Endodermal cell (in vitro differentiated cells): ENCODE measurements around the gene CAPN12. TPM values are rescaled to one million over a fixed set of nuclear protein-coding genes. Genes with fewer than 3 reads are reported as not detected.

Experiments
- DNase-seq: peaks from one replicate; pipeline ENCODE4 v3.0.0-alpha.2; 2017
- H3K27ac ChIP-seq: 2 replicates; pipeline ENCODE4 v1.5.1; 2013; ENCODE audit warnings: mild to moderate bottlenecking, low read depth, low read length, moderate library complexity
- H3K27me3 ChIP-seq: 2 replicates; pipeline ENCODE4 v1.6.1; 2013; ENCODE audit warnings: mild to moderate bottlenecking, low read length, moderate library complexity; ENCODE audit not compliant: insufficient read depth, control insufficient read depth, poor library complexity, severe bottlenecking
- H3K36me3 ChIP-seq: 2 replicates; pipeline ENCODE4 v1.7.0; 2013; ENCODE audit warnings: mild to moderate bottlenecking, low read length, moderate library complexity; ENCODE audit not compliant: control insufficient read depth, insufficient read depth
- H3K4me1 ChIP-seq: one replicate; pipeline ENCODE4 v1.7.0; 2013; ENCODE audit warnings: low read length; ENCODE audit not compliant: control insufficient read depth, insufficient read depth
- H3K4me3 ChIP-seq: 2 replicates; pipeline ENCODE4 v1.5.1; 2013; ENCODE audit warnings: mild to moderate bottlenecking, low read length, moderate library complexity
- H3K9ac ChIP-seq: 2 replicates; pipeline ENCODE4 v1.6.1; 2013; ENCODE audit warnings: mild to moderate bottlenecking, low read length, moderate library complexity; ENCODE audit not compliant: poor library complexity, severe bottlenecking; ENCODE audit errors: extremely low read depth
- H3K9me3 ChIP-seq: 2 replicates; pipeline ENCODE4 v1.6.1; 2013; ENCODE audit warnings: mild to moderate bottlenecking, low read length, moderate library complexity; ENCODE audit not compliant: control insufficient read depth
- H3K27ac Mint-ChIP-seq: 2 replicates; pipeline ENCODE4 v1.8.0; 2020; ENCODE audit warnings: mixed read lengths
- H3K27me3 Mint-ChIP-seq: 2 replicates; pipeline ENCODE4 v1.8.0; 2021; ENCODE audit warnings: mild to moderate bottlenecking, mixed read lengths; ENCODE audit not compliant: insufficient read depth
- H3K36me3 Mint-ChIP-seq: 2 replicates; pipeline ENCODE4 v1.8.0; 2020; ENCODE audit warnings: low read depth, mixed read lengths
- H3K4me1 Mint-ChIP-seq: 2 replicates; pipeline ENCODE4 v1.8.0; 2020; ENCODE audit warnings: mixed read lengths
- H3K4me3 Mint-ChIP-seq: 2 replicates; pipeline ENCODE4 v1.8.0; 2020; ENCODE audit warnings: mild to moderate bottlenecking, moderate library complexity, mixed read lengths
- H3K9me3 Mint-ChIP-seq: 2 replicates; pipeline ENCODE4 v1.8.0; 2020; ENCODE audit warnings: mild to moderate bottlenecking, mixed read lengths
- WGBS, 2 experiments: methylation state at CpG; one replicate each; pipeline versions ENCODE4 v1.1.5 to v1.1.7; 2013; ENCODE audit warnings: missing lambda C conversion rate in 2 of 2, mixed read lengths in 1 of 2; ENCODE audit not compliant: insufficient coverage in 1 of 2, insufficient read length in 1 of 2; 5-methylcytosine and 5-hydroxymethylcytosine counted together
- total RNA-seq, 2 donors: library from RNA; stranded (reverse); fragmentation: NEBNext Ultra II Directional in 1 of 2; extraction: Animal tissue kit (Norgen Biotek cat#: 25700) in 1 of 2; gene quantifications; 2 replicates in 1 of 2; 3 replicates in 1 of 2; pipeline ENCODE4 v1.2.1, GENCODE V29; 2021
- TF ChIP-seq, protein P1 (sequence below): fragments of 200-600 bp; sonication (generic); conservative IDR thresholded peaks from 2 replicates; pipeline ENCODE4 v1.5.0; 2021; ENCODE audit warnings: antibody characterized with exemption, mild to moderate bottlenecking

Gene CAPN12
- total RNA-seq, 2 donors from 2014 or later, result 14.5 to 83.0 TPM

DNA sequence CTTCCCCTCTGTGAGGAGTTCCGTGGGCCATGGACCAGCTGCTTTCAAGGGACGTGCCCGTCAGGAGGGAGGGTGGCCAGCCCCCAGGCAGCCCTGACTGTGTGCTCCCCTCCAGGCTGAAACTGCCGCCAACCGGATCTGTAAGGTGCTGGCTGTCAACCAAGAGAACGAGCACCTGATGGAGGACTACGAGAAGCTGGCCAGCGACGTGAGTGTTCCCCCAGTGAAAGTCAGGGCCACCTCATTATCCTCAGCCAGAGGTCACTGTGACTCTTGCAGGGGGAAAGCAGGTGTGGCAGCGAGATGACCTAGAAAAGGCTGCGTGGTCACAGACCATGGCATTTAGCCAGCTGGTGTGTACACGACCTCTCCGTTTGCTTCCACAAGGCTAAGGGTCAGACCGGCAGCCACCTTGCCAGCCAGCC is 29.9 kb downstream of the CAPN12 start:
- H3K27ac Mint-ChIP-seq, result no peak overlapping the region
- H3K4me3 ChIP-seq, result no peak overlapping the region
- no peaks in the 10 kb centered on the region for H3K4me1 Mint-ChIP-seq
- peaks cover 64% of the 10 kb centered on the region for H3K36me3 Mint-ChIP-seq
- H3K9me3 ChIP-seq, result no peaks in the 10 kb centered on the region
- H3K36me3 ChIP-seq, result peaks cover 76% of the 10 kb centered on the region
- H3K27me3 ChIP-seq, result no peaks in the 10 kb centered on the region
- H3K9ac ChIP-seq, result no peak overlapping the region
- no peak overlapping the region for H3K4me3 Mint-ChIP-seq
- no peaks in the 10 kb centered on the region for H3K27me3 Mint-ChIP-seq
- no peak for DNase-seq
- no peaks in the 10 kb centered on the region for H3K9me3 Mint-ChIP-seq
- H3K27ac ChIP-seq, result no peak overlapping the region
- H3K4me1 ChIP-seq, result no peaks in the 10 kb centered on the region
- TF ChIP-seq, protein P1, sequence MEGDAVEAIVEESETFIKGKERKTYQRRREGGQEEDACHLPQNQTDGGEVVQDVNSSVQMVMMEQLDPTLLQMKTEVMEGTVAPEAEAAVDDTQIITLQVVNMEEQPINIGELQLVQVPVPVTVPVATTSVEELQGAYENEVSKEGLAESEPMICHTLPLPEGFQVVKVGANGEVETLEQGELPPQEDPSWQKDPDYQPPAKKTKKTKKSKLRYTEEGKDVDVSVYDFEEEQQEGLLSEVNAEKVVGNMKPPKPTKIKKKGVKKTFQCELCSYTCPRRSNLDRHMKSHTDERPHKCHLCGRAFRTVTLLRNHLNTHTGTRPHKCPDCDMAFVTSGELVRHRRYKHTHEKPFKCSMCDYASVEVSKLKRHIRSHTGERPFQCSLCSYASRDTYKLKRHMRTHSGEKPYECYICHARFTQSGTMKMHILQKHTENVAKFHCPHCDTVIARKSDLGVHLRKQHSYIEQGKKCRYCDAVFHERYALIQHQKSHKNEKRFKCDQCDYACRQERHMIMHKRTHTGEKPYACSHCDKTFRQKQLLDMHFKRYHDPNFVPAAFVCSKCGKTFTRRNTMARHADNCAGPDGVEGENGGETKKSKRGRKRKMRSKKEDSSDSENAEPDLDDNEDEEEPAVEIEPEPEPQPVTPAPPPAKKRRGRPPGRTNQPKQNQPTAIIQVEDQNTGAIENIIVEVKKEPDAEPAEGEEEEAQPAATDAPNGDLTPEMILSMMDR, result no peak
- WGBS, 2 experiments, result 97% methylated on average over 13 to 14 of the region's 14 CpGs

DNA sequence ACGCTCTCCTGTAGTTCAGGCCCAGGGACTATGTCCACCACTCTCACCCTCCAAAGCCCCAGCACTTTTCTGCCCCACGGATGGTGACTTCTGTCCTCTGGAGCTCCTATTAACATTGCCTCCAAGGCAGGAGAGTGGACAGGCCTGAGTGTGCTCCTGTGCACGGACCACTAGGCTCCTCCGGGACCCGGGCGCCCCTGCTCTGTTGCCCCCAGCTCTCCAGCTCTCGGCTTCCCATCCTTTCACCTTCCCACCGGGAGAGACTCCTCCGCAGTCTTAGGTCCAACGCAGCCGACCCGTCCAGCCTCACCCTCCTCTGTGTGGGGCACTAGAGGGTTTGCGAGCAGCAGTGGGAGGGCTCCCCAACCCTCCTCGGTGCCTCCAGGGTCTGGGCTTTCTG is 30.4 kb downstream of the CAPN12 start:
- no peaks in the 10 kb centered on the region for H3K9me3 ChIP-seq
- WGBS, 2 experiments, result 67 to 89% methylated on average over 3 to 14 of the region's 14 CpGs
- H3K36me3 ChIP-seq, result peaks cover 76% of the 10 kb centered on the region
- TF ChIP-seq, protein P1, result no peak
- no peaks in the 10 kb centered on the region for H3K4me1 Mint-ChIP-seq
- no peaks in the 10 kb centered on the region for H3K27me3 ChIP-seq
- no peaks in the 10 kb centered on the region for H3K4me1 ChIP-seq
- H3K9me3 Mint-ChIP-seq, result no peaks in the 10 kb centered on the region
- no peak overlapping the region for H3K4me3 ChIP-seq
- H3K27me3 Mint-ChIP-seq, result no peaks in the 10 kb centered on the region
- peaks cover 63% of the 10 kb centered on the region for H3K36me3 Mint-ChIP-seq
- no peak overlapping the region for H3K9ac ChIP-seq
- DNase-seq, result no peak
- no peak overlapping the region for H3K4me3 Mint-ChIP-seq
- no peak overlapping the region for H3K27ac ChIP-seq
- peak overlapping the region; percentile 78 for H3K27ac Mint-ChIP-seq

DNA sequence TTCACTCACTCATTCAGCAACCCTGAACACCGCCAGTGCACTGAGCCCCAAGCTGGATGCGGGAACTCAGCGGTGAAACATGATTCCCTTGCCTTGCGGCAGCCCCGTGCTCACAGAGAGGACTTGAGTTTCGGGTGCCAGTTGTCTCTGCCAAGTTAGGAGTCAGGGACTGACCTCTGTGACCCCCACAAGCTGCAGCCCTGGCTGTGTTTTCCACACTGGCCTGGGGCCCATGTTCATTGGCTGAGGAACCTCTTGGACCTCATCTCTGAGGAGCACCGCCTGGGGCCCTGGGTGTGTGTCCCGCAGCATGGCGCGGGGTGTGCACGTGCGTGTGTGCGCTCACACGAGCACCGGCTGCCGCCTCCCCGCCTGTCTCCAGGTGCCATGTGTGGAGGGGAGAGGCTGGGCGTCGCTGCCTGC is 31.0 kb downstream of the CAPN12 start:
- TF ChIP-seq, protein P1, result no peak
- H3K4me3 ChIP-seq, result no peak overlapping the region
- 90 to 96% methylated on average over 7 to 18 of the region's 19 CpGs for WGBS, 2 experiments
- H3K27ac ChIP-seq, result no peak overlapping the region
- no peak overlapping the region for H3K4me3 Mint-ChIP-seq
- no peaks in the 10 kb centered on the region for H3K27me3 ChIP-seq
- H3K27ac Mint-ChIP-seq, result peak overlapping the region; percentile 78
- peaks cover 63% of the 10 kb centered on the region for H3K36me3 Mint-ChIP-seq
- H3K9me3 ChIP-seq, result no peaks in the 10 kb centered on the region
- no peaks in the 10 kb centered on the region for H3K4me1 Mint-ChIP-seq
- no peak for DNase-seq
- peaks cover 76% of the 10 kb centered on the region for H3K36me3 ChIP-seq
- no peaks in the 10 kb centered on the region for H3K9me3 Mint-ChIP-seq
- H3K9ac ChIP-seq, result no peak overlapping the region
- H3K4me1 ChIP-seq, result no peaks in the 10 kb centered on the region
- H3K27me3 Mint-ChIP-seq, result no peaks in the 10 kb centered on the region
